ENCODE measurements around the gene CROCC2.

Gene CROCC2

DNA sequence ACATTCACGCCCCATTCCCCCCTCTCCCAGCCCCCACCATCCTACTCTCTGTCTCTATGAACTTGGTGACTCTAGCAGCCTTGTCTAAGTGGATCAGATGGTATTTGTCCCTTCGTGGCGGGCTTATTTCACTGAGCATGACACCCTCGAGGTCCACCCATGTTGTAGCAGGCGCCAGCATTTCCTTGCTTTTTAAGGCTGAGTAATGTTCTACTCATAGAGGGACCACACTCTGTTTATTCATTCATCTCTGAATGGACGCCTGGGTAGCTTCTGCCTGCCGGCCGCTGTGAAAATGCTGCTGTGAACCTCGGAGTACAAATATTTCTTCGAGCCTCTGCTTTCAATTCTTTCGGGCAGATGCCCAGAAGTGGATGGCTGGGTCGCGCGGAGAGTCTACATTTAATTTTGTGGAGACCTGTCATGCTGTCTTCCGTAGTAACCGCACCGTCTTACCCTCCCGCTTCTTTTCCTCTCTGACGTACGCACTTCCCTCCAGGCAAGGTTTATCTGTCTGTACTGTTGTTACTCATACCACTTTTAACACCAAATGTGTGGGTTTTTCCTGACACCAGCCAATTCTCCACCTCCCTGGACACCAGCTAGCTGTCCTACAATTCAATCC lies 5.6 kb downstream of the CROCC2 start:
- DNase-seq: no peak

DNA sequence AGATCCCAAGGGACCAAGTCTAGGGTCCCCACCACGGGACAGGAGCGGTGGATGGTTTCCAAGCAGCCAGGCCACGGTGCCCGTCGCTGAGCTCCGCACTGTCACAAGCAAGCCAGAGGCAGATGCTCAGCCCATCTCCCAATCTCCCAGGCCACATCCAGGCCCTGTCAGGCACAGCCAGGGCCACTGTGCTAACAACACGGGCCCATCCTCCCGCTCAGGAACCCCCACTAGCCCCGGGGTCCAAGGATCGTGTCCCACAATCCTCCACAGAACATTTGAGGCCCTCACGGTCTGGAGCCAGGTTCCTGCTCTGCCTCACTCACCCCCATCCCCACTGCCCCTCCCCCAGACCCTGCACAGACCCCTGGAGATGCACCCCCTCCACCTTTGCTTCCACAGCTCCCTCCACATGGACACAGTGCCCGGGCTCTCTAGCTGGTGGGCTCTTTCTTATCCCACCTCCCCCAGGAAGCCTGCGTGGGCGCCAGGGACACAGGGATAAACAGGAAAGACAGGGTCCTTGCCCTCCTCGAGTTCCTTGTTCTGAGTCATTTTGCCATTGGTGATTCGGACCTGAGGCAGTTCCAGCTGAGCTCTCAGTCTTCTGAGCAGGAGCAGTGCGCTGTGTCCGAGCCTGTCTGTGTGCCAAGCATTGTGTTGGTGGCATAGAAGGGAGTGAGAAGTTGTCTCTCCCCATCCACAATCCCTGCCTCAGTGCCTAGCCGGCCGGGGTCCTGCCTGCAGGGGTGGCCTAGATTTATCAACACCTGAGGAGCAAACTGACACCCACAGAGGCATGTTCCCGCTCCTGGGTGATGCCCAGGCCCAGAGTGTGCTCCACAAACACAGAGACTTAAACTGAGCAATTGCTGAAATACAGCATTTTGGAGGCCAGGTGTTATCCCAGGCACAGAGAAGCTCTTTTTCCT lies 7.0 kb downstream of the CROCC2 start:
- no peak for DNase-seq

DNA sequence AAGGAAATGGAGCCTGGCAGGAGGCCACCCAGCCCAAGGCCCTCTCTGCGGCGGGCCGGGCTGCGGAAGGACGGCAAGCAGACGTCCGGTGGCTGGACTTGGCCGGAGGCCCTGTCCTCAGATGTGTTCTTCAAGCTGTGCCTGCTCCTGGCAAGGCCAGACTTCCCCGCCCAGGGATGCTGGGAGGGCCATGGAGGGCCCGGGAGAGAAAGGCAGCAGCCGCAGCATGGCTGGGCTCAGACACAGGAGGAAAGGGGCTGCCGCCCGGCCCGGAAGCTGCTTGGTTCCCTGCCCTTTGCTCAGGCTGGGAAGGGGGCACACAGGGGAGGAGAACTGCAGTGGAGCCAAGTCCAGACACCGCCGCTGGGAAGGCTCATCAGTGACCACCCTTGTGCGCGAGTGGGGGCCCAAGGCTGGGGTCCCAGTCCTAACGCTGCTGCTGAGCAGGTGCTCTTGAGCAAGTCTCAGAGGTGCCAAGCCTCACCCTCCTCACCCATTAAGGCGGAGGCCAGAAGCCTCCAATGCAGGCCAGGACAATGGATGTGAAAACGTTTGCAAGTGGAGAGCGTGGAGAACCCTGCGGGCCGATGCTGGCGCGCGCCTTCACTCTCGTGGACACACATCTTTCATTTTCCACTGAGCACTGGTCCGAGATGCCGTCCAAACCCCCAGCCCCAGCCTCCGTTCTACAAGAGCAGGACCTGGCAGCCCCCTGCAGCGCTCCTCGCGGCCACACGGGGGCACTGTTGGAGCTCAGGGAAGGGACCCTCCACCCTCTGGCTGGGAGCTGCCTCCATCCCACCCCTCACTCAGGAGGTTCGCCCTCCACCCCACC lies 7.9 kb downstream of the CROCC2 start:
- peak; percentile 20 to 70 (median 36) for DNase-seq

DNA sequence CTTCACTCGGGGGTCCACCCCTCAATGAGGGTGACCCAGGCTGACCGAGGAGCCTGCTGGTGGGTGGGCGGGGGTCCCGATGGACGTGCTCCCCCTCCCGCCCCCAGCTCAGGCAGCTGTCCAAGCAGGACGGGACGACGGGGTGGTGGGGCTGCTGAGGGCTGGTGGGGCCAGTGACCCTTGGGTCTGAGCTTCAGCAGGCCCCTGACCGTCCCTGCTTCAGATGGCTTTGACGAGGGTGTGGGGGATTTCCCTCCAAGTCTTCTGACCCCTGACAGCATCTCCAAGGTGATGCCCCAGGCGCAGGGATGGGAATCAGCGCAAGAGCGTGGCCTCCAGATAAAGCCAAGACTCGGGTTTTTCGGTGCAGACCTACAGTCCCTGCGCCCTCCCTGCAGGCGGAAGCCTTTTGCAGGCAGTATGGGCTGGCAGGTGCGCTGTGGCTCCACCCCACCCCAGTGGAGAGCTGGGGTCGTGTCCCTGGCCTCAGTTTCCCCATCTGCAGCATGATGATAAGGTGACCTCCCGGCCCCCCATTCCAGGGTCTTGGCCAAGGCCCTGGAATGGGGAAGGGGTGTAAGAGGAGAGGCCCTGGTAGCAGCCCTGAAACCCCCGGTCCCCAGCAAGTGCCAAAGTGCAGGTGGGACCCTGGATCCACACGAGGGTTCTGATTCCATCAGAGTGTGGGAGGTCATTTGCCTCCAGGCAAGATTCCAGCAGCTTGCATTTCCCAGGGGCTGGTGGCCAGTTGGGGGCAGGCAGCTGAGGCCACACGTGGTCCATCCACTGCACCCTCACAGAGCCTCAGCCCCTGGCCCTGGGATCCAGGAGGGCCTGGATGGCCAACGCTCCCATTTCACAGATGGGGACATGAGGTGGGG lies 8.7 kb downstream of the CROCC2 start:
- DNase-seq: no peak

DNA sequence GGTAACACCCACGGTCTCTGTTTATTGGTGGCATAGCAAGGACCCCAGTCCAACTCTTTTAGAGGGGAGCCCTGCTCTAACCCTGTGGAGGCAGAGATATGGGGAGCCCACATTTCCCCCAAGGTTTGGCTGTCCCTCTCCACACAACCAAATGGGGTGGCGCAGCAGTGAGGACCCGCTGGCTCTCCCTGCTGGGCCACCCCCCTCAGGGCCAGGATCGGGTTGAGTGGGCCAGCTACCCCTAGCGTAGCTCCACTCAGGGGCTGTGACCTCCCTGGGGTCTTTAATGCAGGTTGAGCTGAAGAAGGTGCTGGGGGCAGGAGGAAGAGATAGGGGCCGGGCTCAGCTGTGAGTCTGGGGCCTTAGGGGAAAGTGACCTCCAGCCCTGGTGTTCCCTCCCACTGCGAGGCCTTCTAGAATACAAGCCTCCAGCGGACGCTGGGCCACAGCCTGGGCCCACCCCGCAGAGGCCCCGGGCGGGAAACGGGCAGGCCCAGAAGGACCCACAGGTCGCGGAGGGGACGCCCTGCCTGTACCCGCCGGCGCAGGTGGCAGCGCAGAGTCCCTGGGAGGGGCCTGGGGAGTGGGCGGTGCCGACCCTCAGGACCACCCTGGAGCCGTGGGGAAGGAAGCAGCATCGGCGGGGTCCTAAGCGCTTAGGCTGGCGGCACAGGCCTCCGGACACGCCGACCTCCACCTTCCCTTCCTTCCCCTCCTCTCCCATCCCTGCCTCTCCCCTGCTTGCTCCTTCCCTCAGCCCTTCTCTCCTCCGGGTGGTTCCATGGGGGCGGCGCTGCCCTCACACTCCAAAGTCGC lies 9.6 kb downstream of the CROCC2 start:
- DNase-seq: no peak

DNA sequence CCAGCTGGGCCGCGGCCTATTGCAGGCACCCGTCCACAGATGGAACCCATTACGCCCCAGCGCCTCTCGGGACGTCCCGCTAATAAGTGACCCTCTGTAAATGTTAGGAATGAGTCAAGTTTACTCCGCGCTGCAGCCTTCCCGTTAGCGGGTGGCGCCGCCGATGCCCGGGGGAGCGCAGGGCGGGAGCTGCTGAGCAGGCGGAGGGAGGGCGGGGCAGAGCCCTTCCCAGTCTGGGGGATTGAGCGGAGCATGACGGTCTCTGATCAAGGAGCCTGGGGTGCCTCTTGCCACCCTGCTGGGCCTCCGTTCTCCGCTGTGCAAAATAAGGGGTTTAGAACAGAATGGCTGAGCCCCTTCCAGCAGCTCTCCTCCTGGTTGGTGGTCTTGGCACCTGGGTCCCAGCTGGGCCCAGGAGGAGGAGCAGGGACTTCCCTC lies 10.5 kb downstream of the CROCC2 start:
- no peak for DNase-seq

DNA sequence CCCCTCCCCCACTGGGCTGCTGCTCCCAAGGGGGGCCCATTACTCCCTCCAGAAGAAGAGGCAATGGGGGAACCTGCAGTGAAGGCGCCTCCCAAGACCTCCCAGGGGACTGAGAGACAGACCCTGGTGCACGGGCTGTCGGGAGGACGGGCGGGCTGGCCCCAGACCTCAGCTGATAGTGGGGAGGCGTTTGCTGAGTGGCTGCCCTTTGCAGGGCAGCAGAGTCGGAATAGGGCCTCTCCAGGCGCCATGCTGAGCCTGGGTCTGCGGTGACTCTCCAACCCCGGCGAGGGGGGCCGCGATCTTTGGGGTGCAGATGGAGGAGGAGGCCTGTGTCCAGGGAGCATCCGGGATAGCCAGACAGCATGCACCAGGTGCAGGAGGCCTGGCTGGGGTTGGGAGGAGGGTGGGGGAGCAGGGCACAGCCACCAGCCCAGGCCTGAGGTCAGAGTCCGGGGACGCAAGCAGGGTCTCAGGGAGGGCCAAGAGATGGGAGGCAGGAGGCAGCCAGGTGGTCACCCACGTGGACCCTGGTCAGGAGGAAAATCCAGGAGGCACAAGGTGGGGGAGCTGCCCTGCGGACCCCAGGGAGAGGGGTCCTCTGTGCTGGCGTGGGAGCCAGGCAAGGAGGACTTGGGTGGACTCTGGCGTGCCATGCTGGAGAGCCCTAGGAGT lies 11.0 kb downstream of the CROCC2 start:
- DNase-seq: no peak

DNA sequence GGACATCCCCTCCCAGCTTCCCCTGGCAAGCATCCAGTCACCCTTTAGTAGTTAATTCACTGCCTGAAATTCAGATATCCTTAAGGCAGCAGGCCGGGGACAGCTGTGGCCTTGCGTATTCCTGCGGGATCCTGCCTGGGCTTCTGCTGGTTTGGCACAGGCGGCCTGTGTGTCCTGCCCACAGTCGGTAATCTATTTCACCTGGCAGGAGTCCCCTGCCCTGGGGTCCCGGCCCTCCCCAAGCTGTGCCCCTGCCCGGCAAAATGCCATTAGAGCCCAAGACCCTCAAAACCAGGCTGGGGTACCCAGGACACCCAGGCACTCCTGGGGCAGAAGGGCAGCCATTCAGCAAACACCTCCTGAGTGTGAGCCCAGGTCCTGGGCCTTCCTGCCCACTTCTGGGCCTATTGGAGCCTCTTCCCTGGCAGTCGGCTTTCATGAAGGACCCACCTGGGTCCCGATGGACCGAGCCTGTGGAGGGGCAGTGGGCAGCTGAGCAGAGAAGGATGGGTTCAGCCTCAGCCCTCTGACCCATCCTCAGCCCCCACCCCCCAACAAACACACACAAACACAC lies 11.6 kb downstream of the CROCC2 start:
- DNase-seq: no peak

DNA sequence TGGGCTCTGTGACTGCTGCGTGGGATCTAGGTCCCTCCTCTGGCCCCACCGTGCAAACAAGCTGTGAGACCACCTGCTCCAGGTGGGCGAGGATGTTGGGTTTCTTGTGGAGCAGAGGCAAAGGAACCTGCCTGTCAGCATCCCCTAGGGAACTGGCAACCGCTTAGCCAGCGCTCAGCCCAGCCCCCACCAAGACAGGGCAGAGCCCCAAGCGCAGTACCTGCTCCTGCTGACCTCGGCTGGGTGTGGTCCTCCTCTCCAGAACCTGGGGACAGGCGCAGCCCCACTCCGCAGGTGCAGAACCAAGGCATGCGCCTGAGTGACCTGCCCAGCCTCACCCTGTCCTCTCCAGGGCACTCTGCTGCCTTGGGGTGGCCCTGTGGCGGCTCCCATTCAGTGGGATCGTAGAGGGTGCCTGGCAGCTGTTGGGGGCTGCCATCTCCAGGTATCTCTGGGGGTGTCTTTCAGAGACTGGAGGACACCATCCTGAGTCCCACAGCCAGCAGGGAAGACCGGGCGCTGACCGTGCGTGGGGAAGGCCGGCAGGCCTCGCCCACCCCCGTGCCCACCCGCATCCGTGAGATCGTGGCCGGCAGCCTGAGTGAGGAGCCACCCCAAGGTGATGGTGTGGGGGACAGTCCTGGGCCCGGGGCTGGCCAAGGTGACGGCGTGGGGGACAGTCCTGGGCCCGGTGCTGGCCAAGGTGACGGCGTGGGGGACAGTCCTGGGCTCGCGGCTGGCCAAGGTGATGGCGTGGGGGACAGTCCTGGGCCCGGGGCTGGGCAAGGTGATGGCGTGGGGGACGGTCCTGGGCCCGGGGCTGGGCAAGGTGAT lies 12.3 kb downstream of the CROCC2 start:
- no peak for DNase-seq

DNA sequence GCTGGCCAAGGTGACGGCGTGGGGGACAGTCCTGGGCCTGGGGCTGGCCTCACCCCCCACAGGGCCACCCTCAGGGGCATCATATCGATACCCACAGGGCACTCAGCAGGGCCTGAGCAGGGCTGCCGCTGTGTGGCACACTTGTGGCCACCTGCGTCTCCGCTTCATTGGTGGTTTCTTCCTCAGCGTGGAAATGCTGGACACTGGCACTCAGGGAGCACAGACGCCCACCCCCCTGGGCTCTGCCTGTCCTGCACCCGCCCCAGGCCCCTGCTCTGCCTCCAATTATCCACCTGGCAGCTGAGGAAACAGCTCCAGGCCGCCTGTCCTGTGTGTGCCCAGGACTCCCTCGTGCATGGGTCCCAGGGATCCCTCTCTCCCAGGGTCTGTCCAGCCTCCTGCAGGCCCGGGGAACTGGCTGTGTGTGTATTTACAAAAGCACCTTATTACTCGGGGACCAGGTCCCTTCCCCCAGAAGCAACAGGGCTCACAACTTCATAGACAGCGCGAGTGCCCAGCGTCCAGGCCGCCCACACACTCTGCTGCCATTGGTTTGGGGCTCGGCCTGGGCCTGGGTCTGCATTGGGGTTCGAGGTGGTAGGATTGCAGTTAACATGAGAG lies 13.1 kb downstream of the CROCC2 start:
- no peak for DNase-seq

DNA sequence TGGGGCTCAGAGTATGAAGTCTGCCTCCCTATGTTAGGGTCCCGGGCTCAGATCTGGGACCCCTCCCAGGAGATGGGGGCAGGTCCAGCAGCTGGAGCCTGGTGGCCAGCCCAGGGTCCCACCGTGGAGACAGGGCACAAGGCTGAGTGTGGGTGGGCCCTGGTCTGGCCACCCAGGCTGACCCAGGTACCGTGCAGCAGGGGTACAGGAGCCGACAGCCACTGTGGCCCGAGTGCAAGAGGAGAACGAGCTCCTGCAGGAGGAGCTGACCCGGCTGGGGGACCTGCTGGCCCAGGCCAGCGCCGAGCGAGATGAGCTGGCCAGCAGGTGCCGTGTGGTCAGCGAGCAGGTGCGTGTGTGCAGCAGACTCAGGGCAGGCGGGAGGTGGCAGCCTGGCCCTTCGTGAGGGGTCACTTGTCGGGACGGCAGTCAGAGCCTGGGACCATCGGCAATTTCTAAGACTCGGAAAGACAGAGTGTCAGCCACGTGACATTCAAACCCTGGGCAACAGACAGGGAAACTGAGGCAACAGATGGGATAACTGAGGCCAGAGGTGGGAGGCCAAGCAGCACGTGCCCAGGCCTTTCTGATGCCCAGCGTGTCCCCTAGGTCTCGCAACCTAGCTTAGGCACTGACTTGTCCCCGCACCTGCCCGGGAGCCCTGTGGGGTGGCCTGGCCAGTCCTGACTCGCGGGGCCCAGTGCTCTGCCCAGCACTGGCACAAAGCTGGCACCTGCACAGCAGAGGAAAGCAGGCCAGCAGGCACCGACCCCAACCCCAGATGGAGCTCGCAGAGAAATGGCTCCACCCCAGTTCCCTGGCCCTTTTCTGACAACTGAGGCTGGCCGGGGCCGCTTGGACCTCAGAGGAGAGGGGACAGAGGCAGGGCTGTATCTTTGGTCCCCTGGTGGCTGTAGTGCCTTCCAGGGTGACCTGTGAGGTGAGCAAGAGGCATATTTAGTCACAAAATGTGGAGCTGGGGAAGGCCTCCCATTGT lies 13.9 kb downstream of the CROCC2 start:
- DNase-seq: no peak

DNA sequence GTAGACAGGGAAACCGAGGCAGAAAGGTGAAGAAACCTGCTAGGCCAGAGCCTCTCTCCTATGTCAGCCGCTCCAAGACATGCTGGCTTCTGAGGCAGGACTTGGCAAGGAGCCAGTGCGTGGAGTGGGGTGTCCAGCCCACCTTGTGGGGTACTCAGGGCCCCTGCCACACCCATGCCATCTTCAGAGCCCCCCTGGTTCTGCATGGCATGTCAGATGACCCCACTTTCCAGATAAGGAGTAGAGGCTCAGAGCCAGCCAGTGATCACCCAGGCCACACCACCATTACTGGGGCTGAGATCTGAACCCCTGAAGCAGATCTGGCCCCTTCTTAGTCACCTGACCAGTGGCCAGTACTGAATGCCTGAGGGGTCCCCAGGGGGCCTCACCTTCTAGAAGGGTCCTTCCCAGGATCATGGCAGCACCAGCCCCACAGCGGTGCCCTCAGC lies 14.7 kb downstream of the CROCC2 start:
- no peak for DNase-seq

DNA sequence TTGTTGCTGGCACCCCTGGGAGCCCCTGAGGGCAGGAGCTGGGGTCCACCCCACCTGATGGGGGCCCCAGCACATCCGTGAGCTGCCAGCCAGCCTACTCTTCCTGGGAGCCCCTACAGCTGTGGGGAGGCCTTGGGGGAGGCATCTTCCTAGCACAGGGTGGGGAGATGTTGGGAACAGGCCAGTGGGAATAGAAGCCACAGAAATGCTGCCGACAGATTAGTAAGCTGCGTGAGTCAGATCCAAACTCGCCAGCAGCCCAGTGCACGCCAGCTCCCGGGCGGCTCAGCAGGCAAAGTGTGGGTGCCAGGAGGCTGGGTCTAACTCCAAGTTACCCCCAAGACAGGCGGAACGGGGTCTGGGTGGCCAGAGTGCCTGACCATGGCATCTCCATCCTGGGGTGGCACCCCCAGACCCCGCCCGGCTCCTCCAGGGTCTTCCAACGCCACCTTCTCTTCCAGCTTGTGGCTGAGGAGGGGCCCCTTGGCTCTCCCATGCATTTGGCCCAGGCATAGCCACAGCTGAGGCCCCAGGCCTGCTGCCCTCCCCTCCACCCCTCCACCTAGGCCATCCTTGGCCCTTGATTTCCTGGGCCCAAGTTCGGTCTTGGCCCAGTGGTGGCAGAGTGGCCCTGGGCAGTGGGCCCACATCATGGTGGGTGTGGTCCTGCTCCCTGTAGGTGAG lies 15.3 kb downstream of the CROCC2 start:
- DNase-seq: no peak

DNA sequence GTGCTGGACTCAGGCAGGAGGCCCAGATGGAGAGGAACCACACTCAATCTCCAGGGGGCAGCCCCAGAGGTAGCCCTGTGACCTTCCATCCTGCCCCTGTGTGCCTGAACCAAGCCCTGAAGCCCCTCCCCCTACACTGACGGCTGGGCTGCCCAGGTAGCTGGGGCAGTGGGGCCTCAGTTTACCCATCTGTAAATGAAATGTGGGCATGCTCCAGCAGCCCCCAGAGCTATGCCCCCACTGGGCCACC lies 15.8 kb downstream of the CROCC2 start:
- DNase-seq: no peak

DNA sequence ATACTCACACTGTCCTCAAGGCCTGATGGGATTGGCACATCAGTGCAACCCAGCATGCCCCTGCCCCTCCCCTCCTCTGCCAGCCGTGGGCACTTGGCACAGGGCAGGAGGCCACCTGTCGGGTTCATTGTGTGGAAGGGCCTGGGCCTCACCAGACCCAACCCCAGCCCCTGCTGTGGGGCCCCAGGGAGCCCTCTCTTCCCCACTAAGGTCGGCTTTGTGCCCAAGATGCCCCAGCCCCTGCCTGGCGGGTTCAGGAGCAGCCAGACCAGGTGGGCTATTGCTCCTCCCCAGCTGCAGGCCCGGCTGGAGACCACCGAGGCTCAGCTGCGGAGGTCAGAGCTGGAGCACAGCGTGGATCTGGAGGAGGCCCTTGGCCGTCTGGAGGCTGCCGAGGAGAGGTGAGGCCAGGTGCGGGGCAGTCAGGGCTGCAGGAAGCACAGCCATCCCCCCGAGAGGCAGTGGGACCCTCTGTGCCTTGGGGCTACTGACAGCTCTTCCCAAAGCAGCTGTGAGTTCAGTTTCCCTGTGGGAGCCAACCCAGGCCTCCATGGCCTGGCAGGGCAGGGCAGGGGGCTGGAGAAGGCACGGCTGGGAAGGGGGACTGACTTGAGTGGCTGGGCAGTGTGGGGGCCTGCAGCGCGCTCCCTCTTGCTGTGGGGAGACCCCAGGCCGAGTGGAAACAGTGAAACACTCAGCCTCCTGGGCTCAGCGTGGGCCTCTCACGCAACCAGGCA lies 16.3 kb downstream of the CROCC2 start:
- no peak for DNase-seq

DNA sequence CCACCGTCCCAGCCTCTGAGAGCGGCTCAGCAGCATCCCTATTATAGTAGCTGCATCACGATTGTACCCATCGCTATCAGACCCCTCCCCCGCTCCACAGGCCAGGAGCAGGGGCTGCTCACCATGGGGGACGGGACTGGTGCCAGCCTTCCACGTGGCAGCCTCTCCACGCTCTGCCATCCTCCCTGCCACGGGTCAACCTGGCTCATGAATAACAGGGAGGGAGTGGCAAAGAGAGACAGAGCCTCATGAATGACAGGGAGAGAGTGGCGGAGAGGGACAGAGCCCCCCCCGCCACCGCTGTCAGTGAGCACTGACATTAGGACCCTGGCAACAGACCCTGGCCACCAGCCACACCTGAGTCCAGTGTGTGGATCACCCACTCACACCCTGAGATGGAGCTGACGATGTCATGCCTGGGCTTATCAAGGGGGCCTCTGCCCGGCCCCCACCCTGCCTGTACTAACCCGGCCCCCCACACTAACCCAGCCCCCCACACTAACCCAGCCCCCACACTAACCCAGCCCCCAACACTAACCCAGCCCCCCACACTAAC lies 16.9 kb downstream of the CROCC2 start:
- no peak for DNase-seq

Measured in activated naive CD4-positive, alpha-beta T cell (primary cell).